SK-N-SH (cell line): ENCODE results near the gene STX19. TPM values are rescaled to one million over a fixed set of nuclear protein-coding genes. Genes with fewer than 3 reads are reported as not detected.

Experiments
- CTCF ChIA-PET: fragments of 300-600, 350-600 bp; formaldehyde crosslinking; extraction: SDS; loops from one replicate; lab custom pipeline; 2021; lab: Yijun Ruan, JAX
- POLR2A ChIA-PET: fragments of 350-600 bp; sonication (Branson Sonifier 250); formaldehyde crosslinking; extraction: SDS; loops from one replicate; lab custom pipeline; 2020; ENCODE audit warnings: antibody characterized with exemption, inconsistent platforms; lab: Yijun Ruan, JAX
- DNase-seq: peaks from one replicate; pipeline ENCODE4 v3.0.0; 2012
- H2AFZ ChIP-seq: fragments of 200-600 bp; sonication (generic); 2 replicates; pipeline ENCODE4 v1.8.1; 2016; ENCODE audit warnings: antibody characterized with exemption, mild to moderate bottlenecking, low read depth
- H3F3A ChIP-seq: fragments of 200-600 bp; sonication (generic); replicated peaks from 2 replicates; pipeline ENCODE3; 2016; ENCODE audit warnings: antibody characterized with exemption, mild to moderate bottlenecking; ENCODE audit not compliant: insufficient read depth
- H3K27ac ChIP-seq, 2 experiments: fragments of 200-500 bp in 1 of 2; fragments of 200-600 bp in 1 of 2; sonication (Bioruptor generic) in 1 of 2; sonication (generic), shearing (Covaris generic) in 1 of 2; 2 replicates each; pipeline versions ENCODE4 v1.5.1 to v1.6.1; 2014 to 2016; ENCODE audit warnings: low read depth in 2 of 2, inconsistent platforms in 1 of 2, low read length in 1 of 2, mild to moderate bottlenecking in 1 of 2, mixed read lengths in 1 of 2
- H3K27me3 ChIP-seq: fragments of 200-600 bp; sonication (generic), shearing (Covaris generic); 2 replicates; pipeline ENCODE4 v1.6.1; 2016; ENCODE audit warnings: mixed run types; ENCODE audit not compliant: insufficient read depth
- H3K36me3 ChIP-seq, 2 experiments: fragments of 200-500 bp in 1 of 2; fragments of 200-600 bp in 1 of 2; sonication (Bioruptor generic) in 1 of 2; sonication (generic) in 1 of 2; replicated peaks in 1 of 2; 2 replicates each; pipeline versions ENCODE3 to v1.5.1; 2014 to 2016; ENCODE audit warnings: low read length in 1 of 2, mild to moderate bottlenecking in 1 of 2; ENCODE audit not compliant: insufficient read depth in 2 of 2, control insufficient read depth in 1 of 2
- H3K4me1 ChIP-seq, 2 experiments: fragments of 200-500 bp in 1 of 2; fragments of 200-600 bp in 1 of 2; sonication (Bioruptor generic) in 1 of 2; sonication (generic), shearing (Covaris generic) in 1 of 2; 2 replicates each; pipeline versions ENCODE4 v1.5.1 to v1.6.1; 2014 to 2016; ENCODE audit warnings: low read depth in 1 of 2, low read length in 1 of 2, mixed run types in 1 of 2; ENCODE audit not compliant: insufficient read depth in 2 of 2, control insufficient read depth in 1 of 2
- H3K4me2 ChIP-seq: fragments of 200-600 bp; sonication (generic), shearing (Covaris generic); 2 replicates; pipeline ENCODE4 v1.6.1; 2017; ENCODE audit warnings: mixed run types
- H3K4me3 ChIP-seq, 2 experiments: fragments of 200-500 bp in 1 of 2; fragments of 200-600 bp in 1 of 2; sonication (Bioruptor generic) in 1 of 2; sonication (generic), shearing (Covaris generic) in 1 of 2; 2 replicates each; pipeline versions ENCODE4 v1.5.1 to v1.8.1; 2014 to 2016; ENCODE audit warnings: low read depth in 2 of 2, inconsistent platforms in 1 of 2, low read length in 1 of 2, mild to moderate bottlenecking in 1 of 2, mixed read lengths in 1 of 2, moderate library complexity in 1 of 2
- H3K79me2 ChIP-seq: fragments of 200-600 bp; sonication (generic); 2 replicates; pipeline ENCODE4 v1.8.1; 2017; ENCODE audit warnings: mild to moderate bottlenecking; ENCODE audit not compliant: insufficient read depth
- H3K9ac ChIP-seq: fragments of 200-600 bp; sonication (generic); 2 replicates; pipeline ENCODE4 v1.6.1; 2017; ENCODE audit warnings: mixed run types
- H3K9me2 ChIP-seq: fragments of 200-600 bp; sonication (generic); 2 replicates; pipeline ENCODE4 v1.6.1; 2017; ENCODE audit warnings: mixed run types
- H3K9me3 ChIP-seq: fragments of 200-600 bp; sonication (generic); 2 replicates; pipeline ENCODE4 v1.6.1; 2017; ENCODE audit warnings: mixed run types, mild to moderate bottlenecking, moderate library complexity
- H4K20me1 ChIP-seq: fragments of 200-600 bp; sonication (generic); 2 replicates; pipeline ENCODE4 v1.6.1; 2017; ENCODE audit warnings: mild to moderate bottlenecking, mixed run types; ENCODE audit not compliant: insufficient read depth
- FOXM1 ChIP-seq: IDR thresholded peaks from 2 replicates; pipeline ENCODE4 v1.4.0; 2012; ENCODE audit warnings: low read depth, mild to moderate bottlenecking
- GATA2 ChIP-seq: sonication (generic); formaldehyde crosslinking; IDR thresholded peaks from 2 replicates; pipeline ENCODE4 v1.5.0; 2020; ENCODE audit warnings: mild to moderate bottlenecking, missing genetic modification reagents
- IRF3 ChIP-seq: fragments of 150-350 bp; IDR thresholded peaks from 2 replicates; pipeline ENCODE4 v1.6.1; 2016; ENCODE audit warnings: mild to moderate bottlenecking, low read depth, low read length
- JUND ChIP-seq: IDR thresholded peaks from 2 replicates; pipeline ENCODE4 v1.4.0; 2012
- MAX ChIP-seq: IDR thresholded peaks from 2 replicates; pipeline ENCODE4 v1.4.0; 2012; ENCODE audit warnings: low read depth
- MEF2A ChIP-seq: IDR thresholded peaks from 2 replicates; pipeline ENCODE4 v1.4.0; 2012; ENCODE audit warnings: low read depth, borderline replicate concordance
- NFIC ChIP-seq: IDR thresholded peaks from 2 replicates; pipeline ENCODE4 v1.4.0; 2012; ENCODE audit warnings: borderline replicate concordance
- NRF1 ChIP-seq: IDR thresholded peaks from 2 replicates; pipeline ENCODE4 v1.6.1; 2012; ENCODE audit warnings: low read depth, mild to moderate bottlenecking, low read length
- PBX3 ChIP-seq: IDR thresholded peaks from 2 replicates; pipeline ENCODE4; 2012
- POLR2AphosphoS5 ChIP-seq: IDR thresholded peaks from 2 replicates; pipeline ENCODE4 v1.6.1; 2012; ENCODE audit warnings: low read depth, low read length
- RAD21 ChIP-seq: IDR thresholded peaks from 2 replicates; pipeline ENCODE4 v1.6.1; 2012; ENCODE audit warnings: mild to moderate bottlenecking, low read length
- RCOR1 ChIP-seq: fragments of 150-350 bp; IDR thresholded peaks from 2 replicates; pipeline ENCODE4 v1.6.1; 2017; ENCODE audit warnings: antibody characterized with exemption, low read length
- RFX5 ChIP-seq: IDR thresholded peaks from 2 replicates; pipeline ENCODE4 v1.6.1; 2012; ENCODE audit warnings: mild to moderate bottlenecking, improper control_type of control experiment, low read length
- RXRA ChIP-seq: IDR thresholded peaks from 2 replicates; pipeline ENCODE4 v1.4.0; 2012; ENCODE audit warnings: low read depth, mild to moderate bottlenecking, borderline replicate concordance
- SIN3A ChIP-seq: IDR thresholded peaks from 2 replicates; pipeline ENCODE4 v1.6.1; 2012; ENCODE audit warnings: low read depth, mild to moderate bottlenecking, low read length, moderate library complexity, borderline replicate concordance
- SMC3 ChIP-seq: IDR thresholded peaks from 2 replicates; pipeline ENCODE4 v1.6.1; 2012; ENCODE audit warnings: low read depth, low read length, improper control_type of control experiment
- TAF1 ChIP-seq: IDR thresholded peaks from 2 replicates; pipeline ENCODE4 v1.6.1; 2012; ENCODE audit warnings: low read depth, mild to moderate bottlenecking, low read length, moderate library complexity, borderline replicate concordance
- TCF12 ChIP-seq: IDR thresholded peaks from 2 replicates; pipeline ENCODE4 v1.4.0; 2012
- YY1 ChIP-seq: IDR thresholded peaks from 2 replicates; pipeline ENCODE4 v1.4.0; 2012; ENCODE audit warnings: low read depth, mild to moderate bottlenecking
- WGBS: methylation state at CpG from one replicate; pipeline ENCODE4 v1.1.6; 2017; ENCODE audit warnings: low lambda C conversion rate; 5-methylcytosine and 5-hydroxymethylcytosine counted together
- polyA plus RNA-seq, 3 experiments: library from polyadenylated mRNA; depleted of rRNA; stranded (reverse); fragments of >200 nt; gene quantifications; 2 replicates each; pipeline ENCODE4 v1.2.3, GENCODE V29; 2012
- TF ChIP-seq, protein P1 (sequence below): fragments of 200-600 bp; sonication (generic); IDR thresholded peaks from 2 replicates; pipeline ENCODE4 v1.6.1; 2017; ENCODE audit warnings: antibody characterized with exemption, mild to moderate bottlenecking, moderate library complexity

STX19 gene
- polyA plus RNA-seq, 1 of the 3 experiments (the other 2 are of a cell fraction) = not detected

GRCh38 chr3:94065819-94066480 lies 37.6 kb upstream of the STX19 start:
- Histone ChIP-seq H3K9me3 (no peaks in the 10 kb centered on the region), H3K4me1 (peaks cover 0 to 2% of the 10 kb centered on the region in 2 experiments; a peak in 2 of 4 replicates), H3F3A (peaks cover 17% of the 10 kb centered on the region), H3K9me2 (no peaks in the 10 kb centered on the region), H3K4me2 (no peak overlapping the region), H4K20me1 (no peaks in the 10 kb centered on the region), H3K27me3 (no peaks in the 10 kb centered on the region), H3K79me2 (peaks cover 31% of the 10 kb centered on the region; the same call in 1 of the 2 replicates), H3K36me3 (peaks cover 14% of the 10 kb centered on the region in 2 experiments), H3K4me3 (no peak overlapping the region), H3K9ac (no peak overlapping the region), H3K27ac (no peak overlapping the region; a peak in 1 of 4 replicates), H2AFZ (no peak overlapping the region)
- no peak for TF ChIP-seq NFIC
- no peak for TF ChIP-seq TCF12
- TF ChIP-seq NRF1 = no peak
- TF ChIP-seq SMC3 = no peak
- TF ChIP-seq MAX = no peak
- no peak for TF ChIP-seq RXRA
- no peak for TF ChIP-seq TAF1
- TF ChIP-seq YY1 = no peak
- no peak for TF ChIP-seq GATA2 (CRISPR knock-in tag)
- TF ChIP-seq PBX3 = no peak
- TF ChIP-seq POLR2AphosphoS5 = no peak
- TF ChIP-seq, protein P1, sequence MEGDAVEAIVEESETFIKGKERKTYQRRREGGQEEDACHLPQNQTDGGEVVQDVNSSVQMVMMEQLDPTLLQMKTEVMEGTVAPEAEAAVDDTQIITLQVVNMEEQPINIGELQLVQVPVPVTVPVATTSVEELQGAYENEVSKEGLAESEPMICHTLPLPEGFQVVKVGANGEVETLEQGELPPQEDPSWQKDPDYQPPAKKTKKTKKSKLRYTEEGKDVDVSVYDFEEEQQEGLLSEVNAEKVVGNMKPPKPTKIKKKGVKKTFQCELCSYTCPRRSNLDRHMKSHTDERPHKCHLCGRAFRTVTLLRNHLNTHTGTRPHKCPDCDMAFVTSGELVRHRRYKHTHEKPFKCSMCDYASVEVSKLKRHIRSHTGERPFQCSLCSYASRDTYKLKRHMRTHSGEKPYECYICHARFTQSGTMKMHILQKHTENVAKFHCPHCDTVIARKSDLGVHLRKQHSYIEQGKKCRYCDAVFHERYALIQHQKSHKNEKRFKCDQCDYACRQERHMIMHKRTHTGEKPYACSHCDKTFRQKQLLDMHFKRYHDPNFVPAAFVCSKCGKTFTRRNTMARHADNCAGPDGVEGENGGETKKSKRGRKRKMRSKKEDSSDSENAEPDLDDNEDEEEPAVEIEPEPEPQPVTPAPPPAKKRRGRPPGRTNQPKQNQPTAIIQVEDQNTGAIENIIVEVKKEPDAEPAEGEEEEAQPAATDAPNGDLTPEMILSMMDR = no peak
- TF ChIP-seq RFX5 = no peak
- no peak for TF ChIP-seq SIN3A
- no peak for TF ChIP-seq FOXM1
- no peak for TF ChIP-seq RAD21
- no peak for TF ChIP-seq MEF2A
- TF ChIP-seq IRF3 = no peak
- no peak for TF ChIP-seq JUND
- no peak for TF ChIP-seq RCOR1
- POLR2A ChIA-PET = interaction anchor here (1.3 kb wide), 1 partner anchor 92 kb away, joined by 3 read pairs; no protein-coding TSS in a partner anchor
- CTCF ChIA-PET = interaction anchor here (0.7 to 1.3 kb wide), 4 partner anchors 24 to 184 kb away, joined by 3 to 6 read pairs (median 4); no protein-coding TSS in a partner anchor
- DNase-seq = no peak
- WGBS = 89% methylated on average over 1 of the region's 1 CpG
